Measurements from ENCODE around the gene RETREG3. TPM values are rescaled to one million over a fixed set of nuclear protein-coding genes. Genes with fewer than 3 reads are reported as not detected.

Gene RETREG3
- total and polyA plus RNA-seq, 2 of the 13 experiments (the other 11 are each of a cell fraction or from before 2014, with no cell fraction given) = 47.0 to 55.8 TPM

DNA sequence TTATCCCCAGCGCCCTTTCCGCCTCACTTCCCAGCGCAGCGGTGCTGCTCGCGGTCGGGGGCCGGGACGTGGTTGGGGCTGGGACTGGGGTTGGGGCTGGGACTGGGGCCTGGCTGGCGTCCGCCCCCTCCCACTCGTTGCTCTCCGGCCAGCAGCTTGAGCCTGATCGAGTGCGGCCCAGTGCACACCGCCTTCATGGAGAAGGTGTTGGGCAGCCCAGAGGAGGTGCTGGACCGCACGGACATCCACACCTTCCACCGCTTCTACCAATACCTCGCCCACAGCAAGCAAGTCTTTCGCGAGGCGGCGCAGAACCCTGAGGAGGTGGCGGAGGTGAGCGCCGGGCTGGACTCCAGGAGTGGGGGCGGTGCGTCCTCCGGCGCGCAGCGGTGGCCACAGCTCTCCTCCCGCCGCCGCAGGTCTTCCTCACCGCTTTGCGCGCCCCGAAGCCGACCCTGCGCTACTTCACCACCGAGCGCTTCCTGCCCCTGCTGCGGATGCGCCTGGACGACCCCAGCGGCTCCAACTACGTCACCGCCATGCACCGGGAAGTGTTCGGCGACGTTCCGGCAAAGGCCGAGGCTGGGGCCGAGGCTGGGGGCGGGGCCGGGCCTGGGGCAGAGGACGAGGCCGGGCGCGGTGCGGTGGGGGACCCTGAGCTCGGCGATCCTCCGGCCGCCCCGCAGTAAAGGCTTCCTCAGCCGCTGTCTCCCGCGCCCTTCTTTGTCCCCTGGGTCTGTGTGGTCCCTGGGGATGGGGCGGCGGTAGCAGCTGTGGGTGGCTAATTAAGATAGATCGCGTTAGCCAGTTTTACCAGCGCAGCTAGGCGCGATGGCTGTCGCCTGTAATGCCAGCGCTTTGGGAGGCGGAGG lies 54.7 kb downstream of the RETREG3 start (continued):
- TF ChIP-seq THAP11 (CRISPR knock-in tag; IDR thresholded peaks at IDR 0.05) = peak; percentile 93
- TF ChIP-seq, protein P1, sequence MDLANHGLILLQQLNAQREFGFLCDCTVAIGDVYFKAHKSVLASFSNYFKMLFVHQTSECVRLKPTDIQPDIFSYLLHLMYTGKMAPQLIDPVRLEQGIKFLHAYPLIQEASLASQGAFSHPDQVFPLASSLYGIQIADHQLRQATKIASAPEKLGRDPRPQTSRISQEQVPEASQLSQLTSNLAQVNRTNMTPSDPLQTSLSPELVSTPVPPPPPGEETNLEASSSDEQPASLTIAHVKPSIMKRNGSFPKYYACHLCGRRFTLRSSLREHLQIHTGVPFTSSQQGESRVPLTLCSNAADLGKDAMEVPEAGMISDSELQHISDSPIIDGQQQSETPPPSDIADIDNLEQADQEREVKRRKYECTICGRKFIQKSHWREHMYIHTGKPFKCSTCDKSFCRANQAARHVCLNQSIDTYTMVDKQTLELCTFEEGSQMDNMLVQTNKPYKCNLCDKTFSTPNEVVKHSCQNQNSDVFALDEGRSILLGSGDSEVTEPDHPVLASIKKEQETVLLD (CRISPR knock-in tag; IDR thresholded peaks at IDR 0.05; ENCODE audit: low read depth) = peak; percentile 89
- TF ChIP-seq, protein P2, sequence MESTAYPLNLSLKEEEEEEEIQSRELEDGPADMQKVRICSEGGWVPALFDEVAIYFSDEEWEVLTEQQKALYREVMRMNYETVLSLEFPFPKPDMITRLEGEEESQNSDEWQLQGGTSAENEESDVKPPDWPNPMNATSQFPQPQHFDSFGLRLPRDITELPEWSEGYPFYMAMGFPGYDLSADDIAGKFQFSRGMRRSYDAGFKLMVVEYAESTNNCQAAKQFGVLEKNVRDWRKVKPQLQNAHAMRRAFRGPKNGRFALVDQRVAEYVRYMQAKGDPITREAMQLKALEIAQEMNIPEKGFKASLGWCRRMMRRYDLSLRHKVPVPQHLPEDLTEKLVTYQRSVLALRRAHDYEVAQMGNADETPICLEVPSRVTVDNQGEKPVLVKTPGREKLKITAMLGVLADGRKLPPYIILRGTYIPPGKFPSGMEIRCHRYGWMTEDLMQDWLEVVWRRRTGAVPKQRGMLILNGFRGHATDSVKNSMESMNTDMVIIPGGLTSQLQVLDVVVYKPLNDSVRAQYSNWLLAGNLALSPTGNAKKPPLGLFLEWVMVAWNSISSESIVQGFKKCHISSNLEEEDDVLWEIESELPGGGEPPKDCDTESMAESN (CRISPR knock-in tag; conservative IDR thresholded peaks at IDR 0.05) = 0 out of 2 replicates have a peak, but pooled peaks have one; percentile 26
- peak; percentile 54; the same call in 1 of the 2 replicates for TF ChIP-seq HNF4A (CRISPR knock-in tag; IDR thresholded peaks at IDR 0.05)
- TF ChIP-seq WIZ (CRISPR knock-in tag; IDR thresholded peaks at IDR 0.05) = peak; percentile 34; the same call in 1 of the 2 replicates
- TF ChIP-seq NFE2 (CRISPR knock-in tag; IDR thresholded peaks at IDR 0.05) = no peak
- TF ChIP-seq FOXC1 (CRISPR knock-in tag; IDR thresholded peaks at IDR 0.05; ENCODE audit: borderline replicate concordance) = peak; percentile 90
- no peak for TF ChIP-seq PRPF4 (IDR thresholded peaks at IDR 0.05; ENCODE audit: low read depth, low read length, poor library complexity, severe bottlenecking)
- TF ChIP-seq, protein P3, sequence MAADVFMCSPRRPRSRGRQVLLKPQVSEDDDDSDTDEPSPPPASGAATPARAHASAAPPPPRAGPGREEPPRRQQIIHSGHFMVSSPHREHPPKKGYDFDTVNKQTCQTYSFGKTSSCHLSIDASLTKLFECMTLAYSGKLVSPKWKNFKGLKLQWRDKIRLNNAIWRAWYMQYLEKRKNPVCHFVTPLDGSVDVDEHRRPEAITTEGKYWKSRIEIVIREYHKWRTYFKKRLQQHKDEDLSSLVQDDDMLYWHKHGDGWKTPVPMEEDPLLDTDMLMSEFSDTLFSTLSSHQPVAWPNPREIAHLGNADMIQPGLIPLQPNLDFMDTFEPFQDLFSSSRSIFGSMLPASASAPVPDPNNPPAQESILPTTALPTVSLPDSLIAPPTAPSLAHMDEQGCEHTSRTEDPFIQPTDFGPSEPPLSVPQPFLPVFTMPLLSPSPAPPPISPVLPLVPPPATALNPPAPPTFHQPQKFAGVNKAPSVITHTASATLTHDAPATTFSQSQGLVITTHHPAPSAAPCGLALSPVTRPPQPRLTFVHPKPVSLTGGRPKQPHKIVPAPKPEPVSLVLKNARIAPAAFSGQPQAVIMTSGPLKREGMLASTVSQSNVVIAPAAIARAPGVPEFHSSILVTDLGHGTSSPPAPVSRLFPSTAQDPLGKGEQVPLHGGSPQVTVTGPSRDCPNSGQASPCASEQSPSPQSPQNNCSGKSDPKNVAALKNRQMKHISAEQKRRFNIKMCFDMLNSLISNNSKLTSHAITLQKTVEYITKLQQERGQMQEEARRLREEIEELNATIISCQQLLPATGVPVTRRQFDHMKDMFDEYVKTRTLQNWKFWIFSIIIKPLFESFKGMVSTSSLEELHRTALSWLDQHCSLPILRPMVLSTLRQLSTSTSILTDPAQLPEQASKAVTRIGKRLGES (CRISPR knock-in tag; IDR thresholded peaks at IDR 0.05; ENCODE audit: borderline replicate concordance) = no peak
- TF ChIP-seq, protein P4, sequence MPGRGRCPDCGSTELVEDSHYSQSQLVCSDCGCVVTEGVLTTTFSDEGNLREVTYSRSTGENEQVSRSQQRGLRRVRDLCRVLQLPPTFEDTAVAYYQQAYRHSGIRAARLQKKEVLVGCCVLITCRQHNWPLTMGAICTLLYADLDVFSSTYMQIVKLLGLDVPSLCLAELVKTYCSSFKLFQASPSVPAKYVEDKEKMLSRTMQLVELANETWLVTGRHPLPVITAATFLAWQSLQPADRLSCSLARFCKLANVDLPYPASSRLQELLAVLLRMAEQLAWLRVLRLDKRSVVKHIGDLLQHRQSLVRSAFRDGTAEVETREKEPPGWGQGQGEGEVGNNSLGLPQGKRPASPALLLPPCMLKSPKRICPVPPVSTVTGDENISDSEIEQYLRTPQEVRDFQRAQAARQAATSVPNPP (CRISPR knock-in tag; IDR thresholded peaks at IDR 0.05) = no peak
- TF ChIP-seq, protein P5, sequence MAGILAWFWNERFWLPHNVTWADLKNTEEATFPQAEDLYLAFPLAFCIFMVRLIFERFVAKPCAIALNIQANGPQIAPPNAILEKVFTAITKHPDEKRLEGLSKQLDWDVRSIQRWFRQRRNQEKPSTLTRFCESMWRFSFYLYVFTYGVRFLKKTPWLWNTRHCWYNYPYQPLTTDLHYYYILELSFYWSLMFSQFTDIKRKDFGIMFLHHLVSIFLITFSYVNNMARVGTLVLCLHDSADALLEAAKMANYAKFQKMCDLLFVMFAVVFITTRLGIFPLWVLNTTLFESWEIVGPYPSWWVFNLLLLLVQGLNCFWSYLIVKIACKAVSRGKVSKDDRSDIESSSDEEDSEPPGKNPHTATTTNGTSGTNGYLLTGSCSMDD (CRISPR knock-in tag; IDR thresholded peaks at IDR 0.05) = no peak
- peak; percentile 78; the same call in 1 of the 2 replicates for TF ChIP-seq ZFP90 (CRISPR knock-in tag; IDR thresholded peaks at IDR 0.05; ENCODE audit: borderline replicate concordance)
- TF ChIP-seq ZBTB38 (CRISPR knock-in tag; IDR thresholded peaks at IDR 0.05) = peak; percentile 93
- TF ChIP-seq GATAD2A (CRISPR knock-in tag; IDR thresholded peaks at IDR 0.05) = peak; percentile 74
- peak; percentile 88 for TF ChIP-seq TGIF2 (CRISPR knock-in tag; IDR thresholded peaks at IDR 0.05)
- peak; percentile 76 for TF ChIP-seq RARA (CRISPR knock-in tag; IDR thresholded peaks at IDR 0.05)
- no peak for TF ChIP-seq GATA4 (IDR thresholded peaks at IDR 0.05; ENCODE audit: borderline replicate concordance, low read depth)
- TF ChIP-seq ELF3 (CRISPR knock-in tag; IDR thresholded peaks at IDR 0.05) = peak; percentile 98
- TF ChIP-seq ONECUT2 (CRISPR knock-in tag; IDR thresholded peaks at IDR 0.05) = no peak; the same call in 1 of the 2 replicates
- TF ChIP-seq ESRRA (CRISPR knock-in tag; IDR thresholded peaks at IDR 0.05; ENCODE audit: low read depth) = peak; percentile 77

Measured in HepG2 (cell line).